SK-N-MC (cell line): ENCODE measurements around the gene C3orf52.

Experiments used
- DNase-seq: peaks from one replicate; pipeline ENCODE4 v3.0.0-alpha.2; 2011; ENCODE audit warnings: low read depth, low spot score
- H3K27ac ChIP-seq: fragments of 200-600 bp; sonication (generic); 2 replicates; pipeline ENCODE4 v1.5.1; 2016; ENCODE audit warnings: mixed run types
- H3K36me3 ChIP-seq: fragments of 200-600 bp; sonication (generic); 2 replicates; pipeline ENCODE4 v1.6.1; 2017; ENCODE audit warnings: antibody characterized with exemption, low read length, mixed read lengths; ENCODE audit not compliant: insufficient read depth
- H3K4me3 ChIP-seq: fragments of 200-600 bp; sonication (generic); 2 replicates; pipeline ENCODE4 v1.5.1; 2016
- H3K9ac ChIP-seq: fragments of 200-600 bp; sonication (generic); 2 replicates; pipeline ENCODE4 v1.8.0; 2017; ENCODE audit warnings: mixed run types, mixed read lengths; ENCODE audit not compliant: insufficient read length
- H3K9me3 ChIP-seq: fragments of 200-600 bp; sonication (generic); 2 replicates; pipeline ENCODE4 v1.6.1; 2017; ENCODE audit warnings: low read depth, mild to moderate bottlenecking, antibody characterized with exemption, low read length, moderate library complexity, mixed read lengths
- EZH2 ChIP-seq: fragments of 200-600 bp; sonication (generic); IDR thresholded peaks from one replicate; pipeline ENCODE4 v1.6.1; 2017; ENCODE audit warnings: antibody characterized with exemption
- FOXP2 ChIP-seq: optimal IDR thresholded peaks from 2 replicates; pipeline ENCODE3; 2011; ENCODE audit warnings: mild to moderate bottlenecking, moderate library complexity; ENCODE audit not compliant: insufficient read depth; ENCODE audit errors: extremely low read length, control extremely low read depth
- POLR2AphosphoS5 ChIP-seq: IDR thresholded peaks from 2 replicates; pipeline ENCODE4 v1.6.1; 2012; ENCODE audit warnings: mild to moderate bottlenecking, low read depth, low read length, borderline replicate concordance

The C3orf52 gene

GRCh38 chr3:112136046-112136445 is 49.9 kb downstream of the C3orf52 start:
- no peak overlapping the region for H3K4me3 ChIP-seq
- DNase-seq: no peak
- no peak overlapping the region for H3K27ac ChIP-seq
- H3K36me3 ChIP-seq: no peaks in the 10 kb centered on the region
- H3K9me3 ChIP-seq: no peaks in the 10 kb centered on the region
- no peak overlapping the region for H3K9ac ChIP-seq
- TF ChIP-seq EZH2 (no peak), FOXP2 (no peak), POLR2AphosphoS5 (no peak)

- no peak for DNase-seq
- Histone ChIP-seq H3K4me3 (no peak overlapping the region), H3K36me3 (no peaks in the 10 kb centered on the region), H3K9ac (no peak overlapping the region), H3K9me3 (no peaks in the 10 kb centered on the region), H3K27ac (no peak overlapping the region)
- TF ChIP-seq FOXP2 (no peak), EZH2 (no peak), POLR2AphosphoS5 (no peak)
Observed at GRCh38 chr3:112136959-112137693, 50.9 kb downstream of the C3orf52 start.

GRCh38 chr3:112137781-112138180 is 51.6 kb downstream of the C3orf52 start:
- no peak overlapping the region for H3K27ac ChIP-seq
- H3K9me3 ChIP-seq: no peaks in the 10 kb centered on the region
- TF ChIP-seq EZH2 (no peak), POLR2AphosphoS5 (no peak), FOXP2 (no peak)
- H3K4me3 ChIP-seq: no peak overlapping the region
- H3K9ac ChIP-seq: no peak overlapping the region
- H3K36me3 ChIP-seq: no peaks in the 10 kb centered on the region
- no peak for DNase-seq

- DNase-seq: no peak
- no peak overlapping the region for H3K9ac ChIP-seq
- no peak overlapping the region for H3K27ac ChIP-seq
- no peak overlapping the region for H3K4me3 ChIP-seq
- no peaks in the 10 kb centered on the region for H3K36me3 ChIP-seq
- no peak for TF ChIP-seq EZH2
- no peak for TF ChIP-seq FOXP2
- TF ChIP-seq POLR2AphosphoS5: no peak
- H3K9me3 ChIP-seq: no peaks in the 10 kb centered on the region
Observed at GRCh38 chr3:112138219-112138969, 52.2 kb downstream of the C3orf52 start.

- no peak for TF ChIP-seq EZH2
- no peak for TF ChIP-seq POLR2AphosphoS5
- TF ChIP-seq FOXP2: no peak
- no peak for DNase-seq
- Histone ChIP-seq H3K9me3 (no peaks in the 10 kb centered on the region), H3K4me3 (no peak overlapping the region), H3K9ac (no peak overlapping the region), H3K36me3 (no peaks in the 10 kb centered on the region), H3K27ac (no peak overlapping the region)
Observed at GRCh38 chr3:112140584-112140983, 54.4 kb downstream of the C3orf52 start.

- TF ChIP-seq POLR2AphosphoS5 (no peak), EZH2 (no peak), FOXP2 (no peak)
- Histone ChIP-seq H3K36me3 (no peaks in the 10 kb centered on the region), H3K9ac (no peak overlapping the region), H3K27ac (no peak overlapping the region), H3K9me3 (no peaks in the 10 kb centered on the region), H3K4me3 (no peak overlapping the region)
- DNase-seq: no peak
Observed at GRCh38 chr3:112141293-112141692, 55.1 kb downstream of the C3orf52 start.

GRCh38 chr3:112143251-112143650 is 57.1 kb downstream of the C3orf52 start:
- TF ChIP-seq FOXP2 (no peak), POLR2AphosphoS5 (no peak), EZH2 (no peak)
- H3K4me3 ChIP-seq: no peak overlapping the region
- H3K9me3 ChIP-seq: no peaks in the 10 kb centered on the region
- no peak overlapping the region for H3K9ac ChIP-seq
- no peak overlapping the region for H3K27ac ChIP-seq
- no peak for DNase-seq
- H3K36me3 ChIP-seq: no peaks in the 10 kb centered on the region

- Histone ChIP-seq H3K9ac (no peak overlapping the region), H3K4me3 (no peak overlapping the region), H3K36me3 (no peaks in the 10 kb centered on the region), H3K9me3 (no peaks in the 10 kb centered on the region), H3K27ac (no peak overlapping the region)
- TF ChIP-seq FOXP2: no peak
- no peak for TF ChIP-seq POLR2AphosphoS5
- DNase-seq: no peak
Observed at GRCh38 chr3:112143689-112144088, 57.5 kb downstream of the C3orf52 start.

GRCh38 chr3:112149136-112149535 is 62.9 kb downstream of the C3orf52 start:
- Histone ChIP-seq H3K9ac (no peak overlapping the region), H3K36me3 (no peaks in the 10 kb centered on the region), H3K27ac (no peak overlapping the region), H3K4me3 (no peak overlapping the region), H3K9me3 (no peaks in the 10 kb centered on the region)
- no peak for DNase-seq
- no peak for TF ChIP-seq FOXP2
- no peak for TF ChIP-seq EZH2
- TF ChIP-seq POLR2AphosphoS5: no peak
